Measurements from ENCODE around the gene SF3B2.

The SF3B2 gene

DNA sequence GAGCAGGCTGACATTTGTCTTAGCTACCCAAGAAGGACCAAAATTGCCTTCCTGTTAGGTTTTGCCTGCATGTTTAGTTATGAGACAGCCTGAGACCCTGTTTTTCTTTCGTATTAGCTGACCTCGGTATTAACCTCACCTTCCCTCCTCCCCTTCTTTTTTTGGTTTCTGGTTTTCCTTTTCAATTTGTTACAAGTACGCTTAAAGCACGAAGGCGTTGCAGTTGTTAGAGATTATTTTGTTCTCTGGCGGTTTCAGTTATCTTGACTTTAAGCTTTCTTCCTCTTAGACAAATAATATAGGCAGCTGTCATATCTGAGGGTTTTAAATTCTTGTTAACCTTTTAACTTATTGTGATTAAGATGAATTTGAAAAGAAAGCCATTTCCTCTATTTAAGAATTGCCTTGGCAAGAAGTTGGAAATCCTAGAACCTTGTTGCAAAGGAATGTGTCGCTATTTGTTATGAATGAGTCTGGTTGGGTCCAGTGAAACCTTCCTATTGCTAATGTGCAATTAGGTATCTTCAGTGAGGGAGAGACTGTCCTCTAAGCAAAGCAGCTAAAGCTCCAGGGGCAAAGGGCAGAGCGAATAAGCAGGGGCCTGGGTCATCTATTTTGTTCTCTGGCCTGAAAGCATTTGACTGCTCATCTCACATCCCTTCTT lies 63.6 kb downstream of the SF3B2 start:
- H3K36me3 ChIP-seq (ENCODE audit: insufficient read depth, low read length) = no peaks in the 10 kb centered on the region
- no peak overlapping the region for H3K9ac ChIP-seq (ENCODE audit: low read depth, low read length)
- no peak overlapping the region for H3K4me3 ChIP-seq (ENCODE audit: low read length)
- H3K27me3 ChIP-seq (ENCODE audit: insufficient read depth, low read length) = no peaks in the 10 kb centered on the region
- no peak overlapping the region for H3K27ac ChIP-seq (ENCODE audit: low read depth, low read length)
- WGBS = 86% methylated on average over 8 of the region's 8 CpGs
- no peaks in the 10 kb centered on the region for H3K9me3 ChIP-seq (ENCODE audit: insufficient read depth, low read depth, low read length)
- peaks cover 54% of the 10 kb centered on the region for H3K4me1 ChIP-seq (ENCODE audit: insufficient read depth, low read length)

GRCh38 chr11:66116576-66117361 lies 64.6 kb downstream of the SF3B2 start:
- 82% methylated on average over 7 of the region's 7 CpGs for WGBS
- Histone ChIP-seq H3K4me1 (ENCODE audit: insufficient read depth, low read length) (peaks cover 57% of the 10 kb centered on the region), H3K36me3 (ENCODE audit: insufficient read depth, low read length) (no peaks in the 10 kb centered on the region), H3K27me3 (ENCODE audit: insufficient read depth, low read length) (no peaks in the 10 kb centered on the region), H3K27ac (ENCODE audit: low read depth, low read length) (no peak overlapping the region), H3K4me3 (ENCODE audit: low read length) (no peak overlapping the region), H3K9me3 (ENCODE audit: insufficient read depth, low read depth, low read length) (no peaks in the 10 kb centered on the region), H3K9ac (ENCODE audit: low read depth, low read length) (no peak overlapping the region)

GRCh38 chr11:66118847-66119246 lies 66.7 kb downstream of the SF3B2 start:
- Histone ChIP-seq H3K9me3 (ENCODE audit: insufficient read depth, low read depth, low read length) (no peaks in the 10 kb centered on the region), H3K4me3 (ENCODE audit: low read length) (no peak overlapping the region), H3K36me3 (ENCODE audit: insufficient read depth, low read length) (no peaks in the 10 kb centered on the region), H3K27ac (ENCODE audit: low read depth, low read length) (peak overlapping the region; percentile 69), H3K9ac (ENCODE audit: low read depth, low read length) (peak overlapping the region; percentile 18; the same call in 1 of the 2 replicates), H3K4me1 (ENCODE audit: insufficient read depth, low read length) (peaks cover 37% of the 10 kb centered on the region), H3K27me3 (ENCODE audit: insufficient read depth, low read length) (no peaks in the 10 kb centered on the region)
- WGBS = 59% methylated on average over 3 of the region's 3 CpGs

Measured in HUES64 (cell line).